CD4-positive, alpha-beta T cell treated with Interleukin-15 for 4 hours (primary cell): ENCODE results near the gene EFNA5.

ENCODE experiments used
- DNase-seq: peaks from one replicate; pipeline ENCODE4 v3.0.0-alpha.2; 2020; ENCODE audit warnings: low spot score

Gene EFNA5

GRCh38 chr5:107670932-107671741 is at the start of gene EFNA5:
Gene EFNA5 (minus strand): TSS chr5:107670937.
- peak; percentile 5 for DNase-seq

DNA sequence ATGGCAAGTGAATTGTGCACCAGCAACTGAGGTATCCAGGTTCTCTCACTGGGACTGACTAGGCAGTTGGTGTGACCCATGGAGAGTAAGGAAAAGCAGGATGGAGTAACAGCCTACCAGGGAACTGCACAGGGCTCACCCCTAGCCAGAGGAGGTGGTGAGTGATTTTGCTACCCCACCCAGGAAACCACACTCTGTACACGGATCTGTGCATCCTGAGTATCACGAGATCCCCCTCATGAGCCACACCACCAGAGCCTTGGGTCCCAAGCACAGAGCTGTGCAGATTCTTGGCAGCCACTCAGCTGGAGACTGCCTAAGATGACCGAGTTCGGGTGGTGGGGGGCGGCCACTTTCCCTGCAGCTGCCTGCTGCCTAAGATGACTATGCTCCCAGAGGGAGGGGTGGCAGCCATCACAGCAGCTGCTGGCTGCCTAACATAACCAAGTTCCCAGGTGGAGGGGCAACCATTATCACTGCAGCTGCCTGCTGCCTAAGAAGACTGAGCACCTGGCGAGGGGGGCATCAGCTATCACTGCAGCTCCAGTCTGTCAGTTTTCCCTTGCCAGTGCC is 48.4 kb upstream of the EFNA5 start:
- no peak for DNase-seq

DNA sequence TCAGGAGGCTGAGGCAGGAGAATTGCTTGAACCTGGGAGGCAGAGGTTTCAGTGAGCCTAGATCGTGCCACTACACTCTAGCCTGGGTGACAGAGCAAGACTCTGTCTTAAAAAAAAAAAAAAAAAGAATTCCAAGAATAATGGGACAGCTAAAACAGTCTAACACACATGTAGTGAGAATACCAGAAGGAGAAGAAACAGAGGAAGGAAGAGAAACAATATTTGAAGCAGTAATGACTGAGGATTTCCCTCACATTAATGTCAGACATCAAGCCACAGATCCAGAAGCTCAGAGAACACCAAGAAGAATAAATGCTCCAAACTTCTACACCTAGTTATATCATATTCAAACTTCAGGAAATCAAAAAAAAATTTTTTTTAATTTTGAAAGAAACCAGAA is 47.1 kb upstream of the EFNA5 start:
- DNase-seq, result no peak

DNA sequence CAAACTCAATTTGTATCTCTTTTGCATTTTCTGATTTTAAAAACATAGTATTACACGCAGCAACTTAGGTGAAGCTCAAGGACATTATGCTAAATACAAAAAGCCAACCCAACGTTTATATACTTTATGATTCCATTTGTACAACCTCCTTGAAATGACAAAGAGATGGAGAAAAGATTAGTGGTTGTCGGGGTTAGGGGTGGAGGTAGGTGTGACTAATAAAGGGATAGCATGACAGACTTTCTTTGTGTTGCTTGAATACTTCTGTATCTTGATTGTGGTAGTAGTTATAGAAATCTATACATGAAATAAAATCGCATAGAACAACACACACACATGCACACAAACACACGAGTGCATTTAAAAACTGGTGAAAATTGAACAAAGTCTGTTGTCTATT is 42.5 kb upstream of the EFNA5 start:
- no peak for DNase-seq

DNA sequence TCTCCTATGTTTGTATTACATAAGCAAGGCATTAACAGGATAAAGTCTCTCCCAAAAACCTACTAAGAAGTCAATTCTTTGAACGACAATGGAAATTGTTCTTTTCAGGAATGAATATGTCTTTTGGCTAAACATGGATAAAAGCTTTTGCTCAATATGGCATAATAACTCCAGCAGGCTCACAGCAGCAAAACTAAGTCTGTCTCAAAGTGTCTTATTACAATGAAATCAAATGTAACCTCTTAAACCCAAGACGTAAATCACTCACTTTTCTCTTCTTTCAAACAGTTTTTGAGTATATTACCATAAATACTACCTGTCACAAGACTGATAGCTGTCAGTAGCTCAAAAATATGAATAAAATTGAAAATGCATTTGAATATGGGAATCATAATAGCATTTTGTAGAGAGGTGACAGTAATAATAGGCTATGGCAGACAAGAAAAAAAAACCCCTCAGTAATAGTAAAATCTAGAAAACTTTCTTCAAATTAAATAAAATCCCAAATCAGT is 41.7 kb upstream of the EFNA5 start:
- DNase-seq, result no peak

DNA sequence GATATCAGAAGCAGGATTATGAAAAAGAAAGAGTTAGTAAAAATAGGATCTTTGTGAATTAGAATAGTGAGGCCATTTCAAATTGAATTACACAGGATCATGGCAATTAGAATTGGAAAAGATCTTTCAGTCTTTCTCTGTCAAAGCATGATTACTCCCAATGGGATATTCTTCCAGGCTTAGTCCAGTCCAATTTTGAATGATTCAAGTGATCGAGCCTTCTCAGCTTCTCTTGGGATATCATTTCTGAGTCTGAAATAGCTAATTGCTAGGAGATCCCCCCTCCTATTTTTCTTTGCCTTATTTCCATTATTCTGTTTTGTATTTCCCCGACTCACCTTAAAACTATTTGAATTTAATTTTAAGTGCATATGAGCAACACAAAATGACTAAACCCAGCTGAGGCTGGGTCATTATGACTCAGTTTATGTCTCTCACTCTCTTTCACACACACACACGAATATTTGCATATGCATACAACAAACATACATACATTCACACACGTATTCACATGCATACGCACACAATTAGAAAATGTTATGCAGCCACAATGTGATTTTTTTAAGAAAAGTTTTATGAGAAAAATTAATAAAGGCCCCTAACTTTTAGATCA is 34.8 kb upstream of the EFNA5 start:
- DNase-seq, result no peak

- no peak for DNase-seq
Observed at GRCh38 chr5:107704681-107705401, 34.1 kb upstream of the EFNA5 start.

DNA sequence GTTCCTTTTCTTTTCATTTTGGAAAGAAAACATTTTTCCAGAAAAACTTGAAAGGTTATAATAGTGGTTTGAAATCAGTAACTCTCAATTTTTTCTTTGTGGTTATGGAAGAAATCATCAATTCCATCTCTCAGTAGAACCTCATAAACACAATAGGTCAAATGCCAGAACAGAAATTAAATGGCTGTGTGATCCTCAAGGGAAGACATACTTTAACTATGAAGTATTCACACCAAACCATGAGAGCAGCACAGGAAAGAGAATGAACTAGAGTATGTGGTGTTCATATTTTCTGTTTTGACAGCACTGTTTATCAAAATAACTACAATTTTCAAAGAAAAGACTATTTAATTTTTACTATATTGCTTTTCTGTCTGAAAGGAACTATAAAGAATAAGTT is 29.7 kb upstream of the EFNA5 start:
- no peak for DNase-seq

GRCh38 chr5:107699425-107699824 is 28.7 kb upstream of the EFNA5 start:
- DNase-seq, result no peak

DNA sequence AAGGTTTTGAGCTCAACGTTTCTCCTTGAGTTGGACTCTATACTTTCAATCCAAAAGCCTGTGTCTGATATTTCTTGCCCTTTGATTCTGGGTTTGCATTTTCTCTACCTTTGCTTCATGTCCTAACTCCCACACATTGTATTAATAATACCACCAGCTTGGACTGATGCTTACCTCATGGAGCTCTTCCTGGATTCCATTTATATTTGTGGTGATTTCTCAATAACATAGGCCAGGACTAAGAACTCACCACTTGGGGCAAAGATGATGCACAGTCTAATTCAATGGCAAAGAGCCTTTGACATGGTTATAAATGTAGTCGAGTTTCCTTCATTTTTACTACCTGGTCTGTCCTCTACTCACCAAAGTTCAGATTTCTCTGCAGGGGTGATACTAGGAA is 27.5 kb upstream of the EFNA5 start:
- DNase-seq, result no peak

DNA sequence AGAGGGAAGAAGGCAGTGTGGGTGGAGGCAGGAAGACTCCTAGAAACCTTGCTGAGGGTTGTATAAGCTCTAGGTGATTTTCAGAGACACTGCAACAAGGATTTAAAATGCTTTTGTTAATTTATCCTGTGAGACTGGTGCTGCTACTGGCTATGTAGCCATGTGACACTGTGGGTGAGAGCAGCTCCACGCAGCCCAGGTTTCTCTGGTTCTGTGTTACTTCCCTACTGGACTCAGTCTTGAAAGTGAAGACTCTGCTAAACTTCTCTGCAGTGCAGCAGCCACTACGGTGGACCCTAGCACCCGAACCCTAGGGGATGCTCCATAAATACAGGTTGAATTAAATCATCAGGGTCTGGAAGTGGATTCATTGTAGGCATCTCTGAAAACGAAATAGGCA is 25.8 kb upstream of the EFNA5 start:
- no peak for DNase-seq

DNA sequence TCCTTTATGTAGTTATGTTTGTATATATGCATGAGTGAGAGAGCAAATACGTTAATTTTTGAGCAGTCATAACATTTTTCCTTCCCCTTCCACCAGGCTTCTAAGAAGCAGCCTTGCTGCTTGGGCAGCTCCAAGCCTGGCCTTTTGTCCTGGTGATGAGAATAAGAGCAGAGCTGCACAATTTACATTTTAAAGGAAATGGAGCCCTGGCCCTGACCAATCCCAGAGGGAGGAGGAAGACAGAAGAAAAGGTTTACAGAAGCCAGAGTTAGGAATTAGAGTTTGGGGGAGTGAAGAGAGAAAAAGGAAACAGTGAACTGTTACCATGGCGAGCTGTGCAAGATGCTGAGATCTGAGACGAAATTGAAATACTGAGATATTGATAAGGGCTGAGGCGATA is 25.3 kb upstream of the EFNA5 start:
- no peak for DNase-seq

GRCh38 chr5:107687937-107688336 is 17.2 kb upstream of the EFNA5 start:
- no peak for DNase-seq

DNA sequence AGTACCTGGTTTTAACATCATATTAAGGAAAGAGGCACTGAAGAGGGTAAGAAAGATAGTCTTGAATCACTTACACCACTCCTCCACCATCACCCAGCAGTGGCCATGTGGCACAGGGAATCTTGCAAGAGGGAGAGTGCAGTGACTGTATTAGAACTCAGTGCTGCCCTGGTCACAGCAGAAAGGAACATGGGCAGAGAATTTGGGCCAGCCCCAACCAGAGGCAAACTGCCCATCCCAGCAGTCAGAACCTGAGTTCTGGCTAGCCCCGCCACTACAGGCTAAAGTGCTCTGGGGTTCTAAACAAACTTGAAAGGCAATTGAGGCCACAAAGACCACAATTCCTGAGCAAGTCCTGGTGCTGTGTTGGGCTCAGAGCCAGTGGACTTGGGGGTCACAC is 16.7 kb upstream of the EFNA5 start:
- no peak for DNase-seq

GRCh38 chr5:107682533-107682932 is 11.8 kb upstream of the EFNA5 start:
- DNase-seq, result no peak

DNA sequence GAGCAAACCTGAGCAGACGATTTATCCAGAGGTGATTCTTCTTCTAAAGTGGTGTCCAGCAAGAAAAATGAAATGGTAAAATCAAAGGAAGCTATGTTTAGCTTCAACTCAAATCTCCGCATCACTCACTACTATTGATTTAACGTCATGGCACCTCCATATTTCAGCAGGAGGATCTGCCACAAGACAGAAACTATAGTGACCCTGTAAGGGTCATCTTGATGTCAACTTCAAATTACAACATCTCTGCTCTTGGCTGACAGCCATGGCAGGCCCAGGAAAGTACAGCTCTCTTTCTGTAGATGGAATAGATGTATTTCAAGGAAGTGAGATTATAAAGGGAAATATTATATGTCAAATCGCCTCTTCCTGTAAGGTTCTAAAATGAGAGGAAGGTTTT is 10.1 kb upstream of the EFNA5 start:
- no peak for DNase-seq

- DNase-seq, result no peak
Observed at GRCh38 chr5:107680099-107680498, 9.4 kb upstream of the EFNA5 start.

GRCh38 chr5:107676702-107677101 is 6.0 kb upstream of the EFNA5 start:
- DNase-seq, result no peak

DNA sequence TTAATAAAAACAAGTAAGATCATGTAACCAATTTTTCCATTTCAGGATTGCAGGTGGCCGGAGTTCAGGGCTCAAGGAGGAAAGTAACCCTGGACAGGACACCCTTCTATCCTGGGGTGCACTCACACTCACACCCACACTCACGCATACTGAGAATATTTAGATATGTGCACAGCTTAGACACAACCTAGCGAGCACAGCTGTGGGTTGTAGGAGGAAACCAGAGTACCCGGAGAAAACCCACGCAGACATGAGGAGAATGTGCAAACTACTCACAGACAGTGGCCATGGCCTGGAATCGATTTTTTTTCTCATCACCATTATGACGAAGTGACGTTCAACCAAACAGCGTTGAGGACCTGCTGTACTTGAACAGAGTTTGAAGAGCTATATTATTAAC is 4.5 kb upstream of the EFNA5 start:
- DNase-seq, result no peak

GRCh38 chr5:107674655-107675054 is 3.9 kb upstream of the EFNA5 start:
- no peak for DNase-seq

GRCh38 chr5:107673368-107674136 is 2.8 kb upstream of the EFNA5 start:
- DNase-seq, result peak; percentile 66

DNA sequence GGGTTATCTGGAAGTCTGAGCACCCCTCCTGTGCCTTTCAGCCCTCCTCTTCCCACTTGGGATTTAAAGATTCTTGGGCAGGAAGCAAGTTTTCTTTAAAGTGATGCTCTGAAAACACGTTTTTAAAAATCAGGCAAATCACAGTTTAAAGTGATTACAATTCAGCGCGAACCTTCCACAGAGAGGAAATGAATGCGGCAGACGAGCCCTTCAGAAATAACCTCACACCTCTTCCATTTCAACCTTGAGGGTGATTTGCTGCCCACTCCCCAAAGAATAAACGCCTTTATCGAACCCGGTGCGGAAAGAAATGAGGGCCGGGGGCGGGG is 2.3 kb upstream of the EFNA5 start:
- no peak for DNase-seq
